Adrenal gland (tissue), 5 donors: Measurements from ENCODE around the gene DPP6.

Experiments
- CTCF ChIP-seq, 6 experiments: fragments of 450-650 bp in 4 of 6; fragments of 200-600 bp in 2 of 6; sonication (generic) in 1 of 6; IDR thresholded peaks; 1 replicate in 5 of 6; 2 replicates in 1 of 6; pipeline versions ENCODE4 v1.5.1 to v1.8.0; 2016 to 2021; ENCODE audit warnings: antibody characterized with exemption in 6 of 6, mild to moderate bottlenecking in 2 of 6, moderate library complexity in 1 of 6
- POLR2A ChIP-seq, 2 donors: fragments of 450-650 bp; IDR thresholded peaks; one replicate each; pipeline ENCODE4 v1.6.1; 2017; ENCODE audit warnings: antibody characterized with exemption in 2 of 2, mild to moderate bottlenecking in 2 of 2, moderate library complexity in 1 of 2
- donor health status: DM: no; HTN: no; CAD: no.

- TF ChIP-seq CTCF (IDR thresholded peaks at IDR 0.05): no peak
- TF ChIP-seq POLR2A (IDR thresholded peaks at IDR 0.05): no peak
These were observed 301.2 kb downstream of the DPP6 start for GRCh38 chr7:154353355-154353767.
